Stimulated activated CD8-positive, alpha-beta memory T cell treated with anti-CD3 and anti-CD28 coated beads, Interleukin-4, amount 100 ng/mL, for 24 hours (primary cell): Measurements from ENCODE around the gene EPS8.

ENCODE experiments used
- DNase-seq: peaks from one replicate; pipeline ENCODE4 v3.0.0-alpha.2; 2020; ENCODE audit warnings: low read depth

EPS8 gene

DNA sequence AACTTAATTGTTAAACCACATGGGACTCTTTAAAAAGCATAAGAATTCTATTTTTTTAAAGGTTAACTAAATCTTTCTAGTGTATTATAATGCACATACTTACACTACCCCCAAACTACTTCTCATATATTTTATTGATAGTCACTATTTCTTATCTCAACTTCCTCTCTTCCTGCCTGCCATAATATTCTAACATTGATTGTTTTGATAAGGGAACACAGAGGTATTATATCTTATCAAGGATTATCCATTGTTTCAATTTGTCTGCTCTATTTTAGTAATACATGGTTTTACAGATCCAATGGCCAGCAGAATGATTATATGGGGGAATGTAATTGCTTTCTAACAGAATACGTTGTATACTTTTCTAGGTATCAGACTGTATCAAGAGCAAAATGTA lies 98.9 kb downstream of the EPS8 start:
- DNase-seq: no peak

DNA sequence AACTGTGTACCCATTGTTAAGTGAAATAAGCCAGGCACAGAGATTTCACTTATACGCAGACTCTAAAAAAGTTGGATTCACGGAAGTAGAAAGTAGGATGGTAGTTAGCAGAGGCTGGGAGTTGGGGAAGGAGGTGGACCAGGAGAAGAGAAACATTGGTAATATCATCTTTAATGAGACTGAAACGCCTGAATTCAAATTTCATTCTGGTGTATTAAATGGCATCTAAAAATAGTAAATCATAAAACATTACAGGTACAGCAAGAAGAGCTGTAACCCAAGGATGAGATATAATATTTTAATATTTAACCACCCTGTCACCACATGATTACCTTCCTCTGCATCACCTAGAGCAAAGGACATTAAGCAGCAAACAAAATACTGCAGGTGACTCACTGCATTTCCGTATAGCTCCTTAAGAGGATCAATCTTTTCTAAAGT lies 99.4 kb downstream of the EPS8 start:
- no peak for DNase-seq

DNA sequence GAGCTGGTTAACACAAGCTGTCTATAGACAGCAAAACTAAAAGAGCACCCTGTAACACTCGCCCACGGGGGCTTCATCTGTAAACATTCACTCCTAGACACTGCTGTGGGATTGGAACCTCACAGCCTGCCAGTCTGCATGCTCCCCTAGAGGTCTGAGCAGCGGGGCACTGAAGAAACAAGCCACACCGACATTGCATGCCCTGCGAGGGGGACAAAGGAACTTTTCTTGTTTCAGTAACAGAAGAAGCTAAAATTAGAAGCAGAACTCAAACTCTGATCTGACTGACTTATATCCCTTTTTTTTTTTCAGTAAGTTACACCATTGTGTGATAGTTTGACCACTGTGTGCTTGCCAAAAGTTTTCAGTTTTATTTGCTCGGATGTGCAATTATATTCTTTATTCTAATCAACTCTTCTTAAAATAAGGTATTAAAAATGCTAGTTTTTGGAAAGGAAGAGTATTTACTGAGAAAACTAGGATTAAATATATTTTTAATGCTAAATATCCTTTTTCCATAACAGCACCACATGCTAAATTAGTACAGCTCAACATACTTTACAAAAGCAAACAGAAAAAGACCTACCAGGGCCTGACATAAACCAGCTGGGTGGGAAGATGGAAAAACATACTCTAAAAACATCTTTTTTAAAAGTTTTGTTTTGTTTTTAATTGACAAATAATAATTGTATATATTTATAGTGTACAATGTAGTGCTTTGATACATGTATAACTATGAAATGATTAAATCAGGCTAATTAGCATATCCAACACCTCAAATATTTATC lies 100.2 kb downstream of the EPS8 start:
- no peak for DNase-seq

DNA sequence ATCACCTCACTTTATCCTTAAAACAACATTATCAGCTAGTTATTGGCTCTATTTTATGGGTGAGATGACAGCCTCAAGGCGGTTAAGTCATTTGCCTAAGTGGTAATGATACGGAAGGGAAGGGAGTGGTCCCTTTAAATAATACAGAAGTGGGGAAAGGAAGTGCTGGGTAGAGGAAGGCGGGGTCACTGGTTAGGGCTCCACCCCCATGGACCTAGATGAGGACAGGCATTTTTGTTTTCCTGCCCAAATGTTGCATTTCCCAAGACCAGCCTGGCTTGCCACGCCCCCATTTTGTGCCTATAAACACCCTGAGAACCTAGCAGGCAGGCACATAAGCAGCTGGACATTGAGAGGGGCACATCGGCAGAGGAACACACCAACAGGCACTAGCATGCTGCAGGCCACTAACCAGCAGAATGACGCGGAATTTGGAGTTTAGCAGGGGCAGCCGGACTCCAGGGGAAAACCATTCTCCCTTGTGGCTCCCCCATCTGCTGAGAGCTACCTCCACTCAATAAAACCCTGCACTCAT lies 100.9 kb downstream of the EPS8 start:
- no peak for DNase-seq

DNA sequence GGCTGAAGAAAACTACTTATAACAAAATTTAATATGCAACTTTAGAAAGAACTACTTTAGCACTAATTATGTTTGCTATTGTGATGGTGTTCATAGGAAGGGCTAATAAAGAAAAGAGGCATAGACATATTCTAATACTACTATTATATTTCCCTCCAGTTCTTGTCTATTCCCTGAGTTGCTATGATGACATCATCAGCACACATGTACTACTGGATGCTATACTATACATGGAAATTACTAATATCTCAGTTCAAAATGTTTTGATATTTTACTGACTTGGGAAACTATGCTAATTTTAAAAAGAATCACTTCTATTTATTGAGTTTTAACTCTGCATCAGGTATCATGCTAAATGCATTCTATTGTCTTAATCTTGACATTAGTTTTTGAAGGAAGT lies 101.6 kb downstream of the EPS8 start:
- no peak for DNase-seq

DNA sequence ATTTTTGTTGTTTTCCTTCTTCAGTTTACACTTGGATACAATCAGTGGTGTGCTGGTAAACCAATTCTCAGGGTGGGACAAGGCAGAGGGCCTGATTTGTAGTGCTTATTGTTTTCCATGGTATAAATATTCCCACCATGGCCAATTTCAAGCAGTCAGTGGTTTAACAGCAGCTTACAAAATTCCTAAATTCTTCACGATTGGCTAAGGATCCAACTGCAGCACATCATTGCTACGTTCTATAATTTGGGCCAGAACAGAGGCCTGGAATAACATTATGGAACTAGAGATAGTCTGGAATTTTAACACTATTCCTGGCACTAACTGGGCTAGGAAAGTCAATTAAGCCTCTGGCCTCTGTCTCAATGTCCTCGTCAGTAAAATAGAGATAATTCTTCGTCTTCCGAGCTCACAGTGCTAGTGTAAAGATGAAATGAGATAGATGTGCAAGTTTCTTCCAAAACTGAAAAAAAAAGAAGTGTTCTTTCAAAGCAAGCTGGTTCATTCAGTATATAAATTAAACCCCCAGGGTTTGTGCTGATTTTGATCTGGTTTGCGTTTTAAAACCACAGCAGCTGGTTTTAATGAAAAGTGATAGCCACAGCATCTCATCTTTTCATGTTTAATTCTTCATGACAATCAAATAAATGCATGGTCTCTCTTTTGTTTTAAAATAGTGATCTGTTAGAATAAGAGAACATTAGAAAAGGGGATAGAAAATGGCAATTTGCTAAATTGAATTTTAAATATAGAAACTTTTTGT lies 104.1 kb downstream of the EPS8 start:
- no peak for DNase-seq

DNA sequence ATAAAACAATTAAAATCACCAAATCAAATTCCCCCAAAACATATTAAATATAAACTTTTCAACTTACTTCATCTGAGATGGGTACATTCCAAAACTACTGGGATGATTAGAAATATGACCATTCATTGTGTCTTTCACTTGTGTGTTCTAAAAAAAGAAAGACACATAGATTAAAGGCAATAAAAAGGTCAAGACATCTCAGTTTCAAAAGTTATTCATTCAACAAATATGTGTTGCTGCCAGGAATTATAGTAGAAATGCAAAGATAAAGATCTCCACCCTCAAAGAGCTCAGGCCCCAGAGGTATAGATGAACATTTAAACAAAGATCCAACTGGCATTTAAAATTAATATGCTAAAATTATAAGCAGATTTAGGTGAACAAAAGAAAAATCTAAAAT lies 106.4 kb downstream of the EPS8 start:
- no peak for DNase-seq

DNA sequence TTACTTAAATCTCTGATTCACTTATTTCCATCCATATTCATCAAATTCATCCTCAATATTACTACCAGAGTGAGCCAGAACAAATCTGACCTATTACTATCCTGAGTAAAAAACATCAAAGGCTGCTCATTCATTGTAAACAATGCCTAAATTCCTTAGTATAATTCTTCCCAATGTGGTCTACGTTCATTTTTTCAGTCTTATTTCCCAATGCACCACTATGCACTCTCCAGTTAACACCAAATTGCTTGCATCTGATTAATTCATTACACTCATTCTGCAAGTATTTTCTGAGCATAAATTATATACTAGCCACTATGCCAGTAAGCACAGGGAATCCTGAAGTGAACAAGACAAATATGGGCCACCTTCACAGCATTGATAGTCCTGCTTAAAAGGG lies 110.0 kb downstream of the EPS8 start:
- DNase-seq: no peak

DNA sequence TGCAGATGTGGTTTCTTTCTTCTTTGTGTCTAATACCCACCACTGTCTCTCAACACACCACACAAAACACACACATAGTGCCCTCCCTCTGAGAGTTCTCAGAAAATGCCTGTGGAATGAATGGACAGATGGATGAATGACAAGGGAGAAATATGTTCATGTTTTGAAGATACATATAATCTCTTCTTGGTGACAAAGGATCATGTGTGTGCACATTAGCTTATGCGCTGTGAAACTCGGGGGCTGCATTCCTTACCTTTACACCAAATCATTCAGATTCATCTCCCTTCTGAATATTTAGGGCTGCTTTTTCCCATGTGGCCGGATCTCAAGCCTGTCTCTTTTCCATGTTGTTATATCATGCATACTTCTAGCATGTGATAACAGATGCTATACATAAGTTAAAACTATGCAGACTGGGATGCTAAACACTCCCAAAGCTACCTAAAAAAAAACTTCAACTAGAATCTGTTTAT lies 111.4 kb downstream of the EPS8 start:
- DNase-seq: no peak

DNA sequence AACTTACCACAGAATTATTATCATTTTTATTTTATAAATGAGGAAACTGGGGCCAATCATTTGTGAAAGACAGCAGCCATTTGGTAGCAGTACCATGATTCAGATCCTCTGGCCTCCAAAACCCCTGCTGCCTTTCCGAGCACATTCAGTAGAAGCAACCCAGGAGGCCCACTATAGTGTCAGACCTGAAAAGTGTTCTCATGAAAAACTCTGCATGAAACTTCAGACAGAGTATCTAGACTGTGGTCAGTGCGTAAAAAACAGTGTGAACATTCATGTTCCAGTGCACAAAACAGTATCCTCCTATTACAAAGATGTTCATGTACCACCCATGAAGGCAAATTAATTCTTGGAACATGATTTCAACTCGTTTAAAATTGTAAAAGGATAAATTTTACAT lies 112.0 kb downstream of the EPS8 start:
- DNase-seq: no peak

DNA sequence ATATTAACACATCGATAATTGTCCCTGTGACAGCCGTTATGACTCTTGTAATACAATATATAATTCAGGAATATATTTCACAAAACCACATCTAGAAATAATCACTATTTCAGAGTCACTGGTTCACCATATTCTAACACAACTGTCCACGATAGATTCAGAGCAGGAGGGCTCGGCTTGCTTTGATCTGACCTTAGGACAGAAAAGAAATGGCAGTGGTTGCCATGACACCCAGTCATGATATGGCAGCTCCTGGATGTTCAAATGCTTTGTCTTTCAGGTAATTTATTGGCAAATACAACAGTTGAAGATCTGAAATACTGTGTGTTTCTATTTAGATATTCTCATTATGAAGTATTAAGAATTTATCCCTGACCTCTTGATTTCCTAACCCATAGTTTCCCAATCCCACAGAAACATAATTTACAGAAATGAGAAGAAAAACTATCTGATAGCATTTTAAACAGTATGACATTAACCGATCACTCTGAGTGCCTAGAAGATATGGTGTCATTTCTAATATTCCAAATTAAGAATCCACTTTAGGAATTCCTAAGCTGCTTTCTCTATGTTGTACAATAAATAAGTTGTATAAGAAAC lies 116.4 kb downstream of the EPS8 start:
- no peak for DNase-seq

DNA sequence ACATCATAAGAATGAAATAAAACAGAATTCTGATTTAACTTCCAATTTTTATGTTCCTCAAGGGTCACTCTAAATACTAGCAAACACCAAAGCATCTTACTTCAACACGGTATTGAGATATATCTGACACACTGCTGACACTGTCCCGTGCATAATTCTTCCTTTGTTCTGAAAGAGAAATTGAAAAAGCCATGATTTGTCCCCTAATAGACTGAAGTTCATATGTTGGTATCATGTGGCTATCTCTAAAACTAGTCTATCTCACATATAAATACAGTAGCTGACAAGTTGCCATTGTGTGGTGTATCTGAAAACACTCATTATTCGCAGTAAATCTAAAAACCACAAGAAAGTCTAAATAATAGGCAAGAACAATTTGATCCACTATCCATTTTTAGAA lies 118.4 kb downstream of the EPS8 start:
- DNase-seq: no peak

DNA sequence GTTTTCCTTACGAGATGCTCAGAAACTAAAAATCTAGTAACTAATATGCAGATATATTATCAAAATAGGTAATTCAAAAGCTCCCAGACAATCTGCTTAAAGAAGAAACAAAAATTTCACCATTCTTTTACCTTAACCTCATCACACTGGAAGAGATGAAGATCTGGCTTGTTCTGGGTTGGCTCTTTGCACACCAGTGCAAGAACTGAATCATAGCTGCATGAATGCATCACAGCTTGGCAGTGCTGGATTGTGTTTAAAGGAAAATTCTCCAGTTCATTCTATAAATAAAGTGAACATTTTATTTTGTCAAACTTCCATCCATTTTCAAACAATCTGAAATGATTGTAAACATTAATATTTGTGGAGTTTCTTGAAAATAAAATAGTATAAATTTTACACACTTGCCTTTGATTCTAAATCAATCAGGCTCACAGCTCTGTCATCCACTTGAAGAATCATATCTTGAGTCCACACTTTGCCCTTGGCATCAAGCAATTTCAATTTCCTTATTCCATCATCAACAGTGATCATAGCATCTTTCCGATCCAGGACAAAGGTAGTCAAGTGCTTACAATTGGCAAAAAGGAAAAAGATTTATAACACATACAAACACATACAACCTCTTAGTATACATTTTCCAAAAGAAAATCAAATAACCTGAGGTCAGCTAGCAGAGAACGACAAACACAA lies 119.8 kb downstream of the EPS8 start:
- no peak for DNase-seq

DNA sequence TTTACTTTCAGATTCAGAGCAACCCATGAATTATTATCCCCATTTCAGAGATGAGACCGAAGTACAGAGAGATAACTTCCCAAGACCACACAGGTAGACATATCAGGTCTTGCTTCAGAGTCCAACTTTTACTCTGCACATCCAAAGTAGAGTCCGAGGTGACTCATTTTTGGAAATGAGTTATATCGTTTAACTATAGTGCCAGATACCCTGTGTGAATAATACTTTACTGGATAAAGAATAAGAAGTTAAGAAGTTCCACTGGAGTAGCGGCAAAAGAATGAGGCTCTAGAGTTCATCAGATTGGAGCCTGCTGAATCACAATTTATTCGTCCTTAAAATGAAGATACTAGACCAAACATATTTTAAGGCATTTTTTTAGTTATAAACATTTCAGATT lies 124.7 kb downstream of the EPS8 start:
- no peak for DNase-seq

DNA sequence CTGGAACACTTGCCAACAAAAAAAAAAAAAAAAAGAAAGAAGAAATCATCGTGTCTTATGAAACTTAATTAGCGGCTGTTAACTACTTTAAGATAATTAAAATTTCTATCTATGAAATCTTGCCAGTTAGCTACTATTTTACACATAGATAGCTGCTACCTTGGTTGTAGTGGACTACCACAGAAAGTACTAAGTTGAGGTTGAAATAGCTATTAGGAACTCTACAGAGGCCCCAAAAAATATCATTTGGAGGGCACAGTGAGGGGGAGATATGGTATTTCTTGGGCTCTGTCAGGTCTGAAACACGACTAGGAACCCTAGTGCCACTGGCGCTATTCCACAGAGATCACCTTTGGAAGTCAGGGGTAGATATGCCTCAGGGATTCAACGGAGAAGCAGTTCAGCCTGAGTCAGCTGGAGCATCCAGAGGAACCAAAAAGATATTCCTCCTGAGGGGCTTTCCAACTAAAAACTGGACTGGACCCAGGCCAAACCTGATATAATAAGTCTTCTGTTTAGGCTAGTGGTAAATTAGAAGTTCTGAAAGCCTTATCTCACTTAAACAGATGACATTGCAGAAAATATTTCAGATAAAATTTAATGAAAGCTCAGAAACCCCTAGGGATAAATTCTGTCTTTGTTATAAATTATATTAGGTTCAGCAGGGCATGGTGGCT lies 126.1 kb downstream of the EPS8 start:
- no peak for DNase-seq

DNA sequence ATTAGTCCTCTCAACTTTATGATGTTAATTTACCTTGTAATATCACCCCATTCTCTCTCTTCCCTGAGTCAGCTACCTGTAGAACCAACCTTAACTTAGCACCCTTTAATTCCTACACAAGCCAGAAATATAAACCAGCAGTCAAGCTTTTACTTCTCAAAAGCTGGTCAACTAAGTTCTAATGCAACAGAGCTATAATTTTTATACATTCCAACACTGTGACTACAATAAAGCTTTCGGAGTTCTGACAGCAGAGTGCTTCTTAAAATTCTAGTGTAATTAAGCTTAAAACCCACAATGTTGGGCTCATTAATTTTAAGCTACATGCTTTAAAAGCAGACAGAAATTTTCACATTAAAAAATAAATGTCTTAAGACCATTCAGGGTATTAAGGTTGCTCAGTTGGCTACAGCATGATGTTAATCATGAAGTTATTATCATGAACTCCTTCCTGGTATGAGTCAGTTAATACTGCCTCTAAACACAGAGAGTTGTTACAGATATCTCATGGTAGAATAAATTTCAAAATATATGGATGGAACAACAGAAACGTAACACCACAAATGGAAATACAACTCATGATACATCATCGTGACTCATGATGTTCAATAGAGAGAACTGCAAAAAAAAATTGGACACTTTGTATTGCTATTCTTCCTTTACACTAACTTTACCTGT lies 126.7 kb downstream of the EPS8 start:
- no peak for DNase-seq

DNA sequence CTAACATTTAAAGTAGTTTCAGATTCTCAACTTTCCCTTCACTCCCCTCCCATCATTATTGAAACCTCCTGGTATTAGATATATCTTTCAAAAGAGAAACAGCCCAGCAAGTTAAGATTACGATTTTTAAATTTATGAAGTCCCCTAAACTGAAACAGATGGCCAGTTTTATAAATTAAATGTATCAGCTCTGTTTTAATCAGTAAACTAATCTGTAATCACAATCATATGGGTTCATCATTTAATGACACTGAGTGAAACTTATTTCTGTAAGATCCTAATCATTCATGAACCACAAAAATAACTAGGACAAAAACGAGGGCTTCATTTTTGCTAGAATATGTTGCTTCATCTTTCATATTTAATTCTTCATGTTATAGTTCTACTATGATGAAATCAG lies 137.8 kb downstream of the EPS8 start:
- no peak for DNase-seq

DNA sequence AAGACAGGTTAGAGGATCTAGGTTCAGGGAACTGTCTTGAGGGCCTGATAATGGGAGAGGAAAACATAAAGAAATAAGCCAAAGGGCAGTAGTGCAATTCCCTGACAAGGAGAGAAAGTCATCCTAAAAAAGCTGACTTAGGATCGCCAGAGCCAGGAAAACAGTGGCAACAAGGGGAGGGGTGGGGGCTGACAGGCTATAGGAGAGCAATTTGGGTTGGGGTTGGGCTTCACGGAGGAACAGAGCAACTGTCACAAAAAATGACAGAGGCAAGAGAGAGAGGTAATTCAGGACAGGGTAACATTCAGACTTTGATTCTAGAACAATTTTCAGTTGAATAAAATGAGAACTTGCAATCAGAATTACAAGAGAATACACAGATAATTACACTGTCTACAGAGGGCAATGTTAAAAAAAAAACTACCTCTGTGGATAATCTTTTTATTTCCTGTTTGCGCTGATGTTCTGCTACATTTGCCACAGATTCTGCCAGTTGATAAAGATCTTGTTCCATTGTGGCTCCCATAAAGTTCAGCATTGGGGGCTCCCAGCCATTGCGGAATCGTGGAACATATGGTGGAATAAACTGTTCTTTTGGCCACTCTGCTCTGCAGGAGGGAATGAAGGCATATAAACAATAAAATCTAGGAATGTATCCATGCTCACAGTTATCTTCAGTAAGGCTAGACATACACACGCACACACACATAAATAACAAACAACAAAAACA lies 138.6 kb downstream of the EPS8 start:
- DNase-seq: no peak

DNA sequence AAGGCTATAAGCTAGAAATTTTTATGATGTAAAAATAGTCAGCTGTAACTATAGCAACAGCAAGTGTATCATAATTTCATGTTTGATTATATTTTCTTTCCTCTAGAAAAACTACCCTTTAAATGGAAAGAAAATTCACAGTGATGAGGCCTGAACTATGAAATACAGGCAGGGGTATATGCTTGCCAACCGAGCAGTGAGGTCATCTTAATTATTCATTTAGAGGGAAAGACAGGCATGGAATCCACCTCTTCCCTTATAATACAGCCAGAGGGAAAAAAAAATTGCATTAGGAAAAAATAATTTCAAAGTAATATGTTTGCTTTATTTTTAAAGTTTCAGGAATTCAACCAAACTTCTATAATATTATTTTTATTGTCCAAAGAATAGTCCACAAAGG lies 139.8 kb downstream of the EPS8 start:
- no peak for DNase-seq

DNA sequence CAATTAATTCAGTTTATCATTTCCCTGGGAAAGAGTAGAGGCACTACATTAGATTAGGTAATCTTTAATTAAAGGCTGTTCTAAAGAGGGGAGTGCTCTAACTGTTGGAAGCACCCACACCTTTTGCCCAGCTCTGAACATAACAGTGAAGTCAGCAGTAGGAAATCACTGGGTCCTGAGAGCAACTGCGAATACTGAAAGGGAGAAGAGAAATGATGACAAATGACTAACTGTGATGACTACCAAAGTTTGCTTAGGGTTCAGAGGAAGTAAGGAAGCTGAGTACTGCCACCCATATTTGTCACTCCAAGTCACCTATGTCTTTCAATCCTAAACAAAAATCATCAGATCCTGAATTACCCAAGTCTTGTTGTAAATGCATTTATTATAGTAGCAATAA lies 140.6 kb downstream of the EPS8 start:
- DNase-seq: no peak
